HG03460 (cell line): ENCODE measurements around the gene UNC5A.

Experiments used
- ATAC-seq: cut with Tn5 transposase; IDR thresholded peaks from one replicate; pipeline ENCODE4 v1.9.1; 2021; ENCODE audit not compliant: unreplicated experiment

The UNC5A gene

GRCh38 chr5:176781638-176782570 is 28.5 kb upstream of the UNC5A start:
- no peak for ATAC-seq

GRCh38 chr5:176784218-176785165 is 25.9 kb upstream of the UNC5A start:
- no peak for ATAC-seq

GRCh38 chr5:176785184-176786145 is 24.9 kb upstream of the UNC5A start:
- ATAC-seq, result no peak

GRCh38 chr5:176787676-176788075 is 22.7 kb upstream of the UNC5A start:
- ATAC-seq, result no peak

- no peak for ATAC-seq
Measured at GRCh38 chr5:176788091-176788490, 22.3 kb upstream of the UNC5A start.

- ATAC-seq, result no peak
Measured at GRCh38 chr5:176788941-176789872, 21.2 kb upstream of the UNC5A start.

GRCh38 chr5:176789873-176790615 is 20.3 kb upstream of the UNC5A start:
- ATAC-seq, result no peak

GRCh38 chr5:176790941-176791340 is 19.4 kb upstream of the UNC5A start:
- no peak for ATAC-seq

- ATAC-seq, result no peak
Measured at GRCh38 chr5:176792655-176793342, 17.6 kb upstream of the UNC5A start.

- ATAC-seq, result no peak
Measured at GRCh38 chr5:176793343-176793699, 17.0 kb upstream of the UNC5A start.

- no peak for ATAC-seq
Measured at GRCh38 chr5:176793736-176794135, 16.6 kb upstream of the UNC5A start.

GRCh38 chr5:176794509-176794908 is 15.8 kb upstream of the UNC5A start:
- no peak for ATAC-seq

GRCh38 chr5:176796411-176796810 is 13.9 kb upstream of the UNC5A start:
- no peak for ATAC-seq

GRCh38 chr5:176796970-176797369 is 13.4 kb upstream of the UNC5A start:
- no peak for ATAC-seq

- no peak for ATAC-seq
Measured at GRCh38 chr5:176797456-176798050, 12.8 kb upstream of the UNC5A start.

- no peak for ATAC-seq
Measured at GRCh38 chr5:176798086-176798876, 12.1 kb upstream of the UNC5A start.

- ATAC-seq, result no peak
Measured at GRCh38 chr5:176798949-176799348, 11.4 kb upstream of the UNC5A start.
